Measurements from ENCODE around the gene TSR1. TPM values are rescaled to one million over a fixed set of nuclear protein-coding genes. Genes with fewer than 3 reads are reported as not detected.

TSR1 gene
- total RNA-seq, 1 experiment from 2014 or later, result 42.1 TPM

DNA sequence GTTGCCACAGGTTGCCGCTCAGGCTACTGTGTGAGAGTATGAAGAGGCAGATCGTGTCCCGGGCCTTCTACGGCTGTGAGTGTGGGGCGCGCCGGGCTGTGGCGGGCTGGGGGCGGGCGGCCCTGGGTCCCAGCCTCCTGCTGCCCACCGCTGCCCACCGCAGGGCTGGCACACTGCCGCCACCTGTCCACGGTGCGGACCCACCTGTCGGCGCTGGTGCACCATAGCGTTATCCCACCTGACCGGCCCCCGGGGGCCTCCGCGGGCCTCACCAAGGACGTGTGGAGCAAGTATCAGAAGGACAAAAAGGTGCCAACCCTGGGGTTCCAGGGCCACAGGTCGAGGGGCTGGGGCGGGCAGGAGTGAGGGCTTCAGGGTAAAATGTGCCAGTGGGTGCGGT is 35.9 kb upstream of the TSR1 start:
- Histone ChIP-seq H3K4me1 (ENCODE audit: low read length) (no peaks in the 10 kb centered on the region), H2AFZ (ENCODE audit: low read length) (no peak overlapping the region), H3K4me2 (ENCODE audit: low read depth, low read length, poor library complexity, severe bottlenecking) (no peak overlapping the region), H3K4me3 (ENCODE audit: low read length) (no peak overlapping the region), H4K20me1 (ENCODE audit: insufficient read depth, low read depth, low read length) (no peaks in the 10 kb centered on the region), H3K27ac (ENCODE audit: low read length) (no peak overlapping the region), H3K79me2 (ENCODE audit: low read length) (no peaks in the 10 kb centered on the region), H3K9me2 (replicated peaks; ENCODE audit: insufficient read depth, low read length) (no peaks in the 10 kb centered on the region), H3K9me3 (ENCODE audit: low read length) (no peaks in the 10 kb centered on the region), H3K9ac (ENCODE audit: low read length) (no peak overlapping the region), H3K36me3 (ENCODE audit: insufficient read depth, low read length) (no peaks in the 10 kb centered on the region), H3K27me3 (ENCODE audit: low read length) (no peaks in the 10 kb centered on the region)
- DNase-seq, result no peak

DNA sequence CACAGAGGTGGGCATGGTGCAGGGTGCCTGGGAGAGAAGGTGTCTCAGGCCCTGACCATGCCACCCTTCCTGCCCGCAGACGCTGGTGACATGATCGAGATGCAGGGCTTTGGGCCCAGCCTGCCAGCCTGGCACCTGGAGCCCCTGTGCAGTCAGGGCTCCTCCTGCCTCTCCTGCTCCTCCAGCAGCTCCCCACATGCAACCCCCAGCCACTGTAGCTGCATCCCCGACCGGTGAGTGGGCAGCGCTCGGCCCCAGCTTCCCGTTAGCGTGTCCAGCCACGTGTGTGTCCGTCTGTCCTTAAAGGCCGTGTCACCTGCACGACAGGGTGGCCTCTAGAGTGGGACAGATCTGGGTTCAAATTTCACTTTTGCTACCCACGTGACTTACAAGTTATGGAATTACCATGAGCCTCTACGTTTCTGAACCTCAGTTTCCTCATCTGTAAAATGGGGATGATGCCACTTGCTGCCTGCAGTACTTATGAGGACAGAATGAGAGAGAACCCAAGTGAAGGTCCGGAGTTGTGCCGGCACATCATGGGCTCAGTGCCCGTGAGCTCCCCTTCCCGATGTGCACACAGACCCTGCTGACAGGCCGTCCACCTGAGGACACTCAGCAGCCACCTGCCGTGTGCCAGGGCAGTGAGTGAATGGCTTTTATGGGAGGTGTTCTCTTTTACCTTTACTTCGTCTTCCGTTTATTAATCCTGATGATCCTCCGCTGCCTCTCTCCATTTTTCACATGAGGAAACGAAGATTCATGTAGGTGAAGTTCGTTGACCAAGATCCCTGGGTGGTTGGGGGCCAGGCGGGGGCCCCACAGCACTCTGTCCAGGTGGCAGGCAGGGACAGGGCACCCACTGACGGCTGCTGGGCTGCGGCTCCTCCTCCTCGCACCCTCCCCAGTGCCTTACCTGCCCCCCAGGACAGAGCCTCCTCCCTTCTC is 35.2 kb upstream of the TSR1 start:
- Histone ChIP-seq H3K9me3 (ENCODE audit: low read length) (no peaks in the 10 kb centered on the region), H2AFZ (ENCODE audit: low read length) (no peak overlapping the region), H3K27ac (ENCODE audit: low read length) (no peak overlapping the region), H3K36me3 (ENCODE audit: insufficient read depth, low read length) (no peaks in the 10 kb centered on the region), H3K9ac (ENCODE audit: low read length) (no peak overlapping the region), H3K4me2 (ENCODE audit: low read depth, low read length, poor library complexity, severe bottlenecking) (no peak overlapping the region), H3K27me3 (ENCODE audit: low read length) (no peaks in the 10 kb centered on the region), H3K9me2 (replicated peaks; ENCODE audit: insufficient read depth, low read length) (no peaks in the 10 kb centered on the region), H3K4me1 (ENCODE audit: low read length) (no peaks in the 10 kb centered on the region), H3K79me2 (ENCODE audit: low read length) (no peaks in the 10 kb centered on the region), H3K4me3 (ENCODE audit: low read length) (no peak overlapping the region), H4K20me1 (ENCODE audit: insufficient read depth, low read depth, low read length) (no peaks in the 10 kb centered on the region)
- DNase-seq, result no peak

DNA sequence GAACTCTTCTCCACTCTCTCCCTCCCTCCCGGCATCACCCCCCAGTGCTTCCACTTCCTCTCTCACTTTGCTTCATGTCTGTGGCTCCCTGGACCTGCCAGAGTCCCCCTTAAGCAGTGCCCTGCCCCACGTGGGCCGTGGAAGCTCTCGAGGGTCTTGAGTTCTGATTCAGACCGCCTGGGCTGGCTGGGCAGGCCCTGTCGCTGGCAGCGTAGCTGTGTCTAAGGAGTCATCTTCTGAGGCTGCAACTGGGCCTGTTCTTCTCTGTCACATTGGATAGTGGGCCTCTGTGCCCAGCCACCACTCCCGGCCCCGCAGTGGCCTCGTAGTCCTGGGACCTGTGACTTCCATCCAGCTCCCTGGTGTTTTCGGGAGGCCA is 33.9 kb upstream of the TSR1 start:
- H3K27me3 ChIP-seq (ENCODE audit: low read length), result no peaks in the 10 kb centered on the region
- no peaks in the 10 kb centered on the region for H3K4me1 ChIP-seq (ENCODE audit: low read length)
- H4K20me1 ChIP-seq (ENCODE audit: insufficient read depth, low read depth, low read length), result no peaks in the 10 kb centered on the region
- H3K36me3 ChIP-seq (ENCODE audit: insufficient read depth, low read length), result no peaks in the 10 kb centered on the region
- H3K4me2 ChIP-seq (ENCODE audit: low read depth, low read length, poor library complexity, severe bottlenecking), result no peak overlapping the region
- no peak overlapping the region for H2AFZ ChIP-seq (ENCODE audit: low read length)
- H3K9ac ChIP-seq (ENCODE audit: low read length), result no peak overlapping the region
- H3K9me2 ChIP-seq (replicated peaks; ENCODE audit: insufficient read depth, low read length), result no peaks in the 10 kb centered on the region
- no peaks in the 10 kb centered on the region for H3K79me2 ChIP-seq (ENCODE audit: low read length)
- H3K27ac ChIP-seq (ENCODE audit: low read length), result no peak overlapping the region
- no peaks in the 10 kb centered on the region for H3K9me3 ChIP-seq (ENCODE audit: low read length)
- H3K4me3 ChIP-seq (ENCODE audit: low read length), result no peak overlapping the region
- no peak for DNase-seq

DNA sequence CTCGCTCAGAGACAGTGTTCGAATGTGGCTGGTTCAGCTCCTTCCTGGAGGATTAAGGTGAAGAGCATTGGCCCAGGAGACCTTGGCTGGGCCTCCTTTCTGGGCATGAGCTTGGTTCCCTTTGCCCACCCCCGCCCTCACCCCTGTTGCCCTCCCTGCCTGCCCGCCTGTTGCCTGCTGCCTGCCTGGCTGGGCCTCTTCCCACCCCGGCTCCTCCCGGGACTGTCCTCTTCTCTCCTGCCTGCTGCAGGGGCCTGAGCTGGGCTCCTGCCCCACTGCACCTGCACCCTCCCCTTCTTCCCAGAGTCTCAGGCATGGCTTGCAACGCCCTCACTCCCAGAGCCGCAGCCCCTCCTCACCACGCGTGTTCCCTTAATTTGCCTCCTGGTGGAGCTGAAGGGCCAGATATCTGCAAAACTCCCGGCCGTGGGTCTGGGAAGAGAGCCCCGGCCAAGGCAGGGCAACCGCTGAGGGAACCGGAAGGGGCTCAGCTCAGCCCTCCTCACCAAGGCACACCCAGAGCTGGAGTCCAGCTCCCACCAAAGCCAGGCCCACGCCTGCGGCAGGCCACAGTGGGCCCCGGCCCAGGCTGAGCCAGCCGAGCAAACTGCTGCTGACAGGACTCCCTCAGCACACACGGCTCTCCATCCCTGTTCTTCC is 33.4 kb upstream of the TSR1 start:
- Histone ChIP-seq H3K9me2 (replicated peaks; ENCODE audit: insufficient read depth, low read length) (no peaks in the 10 kb centered on the region), H3K36me3 (ENCODE audit: insufficient read depth, low read length) (no peaks in the 10 kb centered on the region), H4K20me1 (ENCODE audit: insufficient read depth, low read depth, low read length) (no peaks in the 10 kb centered on the region), H3K9me3 (ENCODE audit: low read length) (no peaks in the 10 kb centered on the region), H3K4me1 (ENCODE audit: low read length) (no peaks in the 10 kb centered on the region), H3K4me2 (ENCODE audit: low read depth, low read length, poor library complexity, severe bottlenecking) (no peak overlapping the region), H3K4me3 (ENCODE audit: low read length) (no peak overlapping the region), H2AFZ (ENCODE audit: low read length) (no peak overlapping the region), H3K79me2 (ENCODE audit: low read length) (no peaks in the 10 kb centered on the region), H3K9ac (ENCODE audit: low read length) (no peak overlapping the region), H3K27ac (ENCODE audit: low read length) (no peak overlapping the region), H3K27me3 (ENCODE audit: low read length) (no peaks in the 10 kb centered on the region)
- no peak for DNase-seq

DNA sequence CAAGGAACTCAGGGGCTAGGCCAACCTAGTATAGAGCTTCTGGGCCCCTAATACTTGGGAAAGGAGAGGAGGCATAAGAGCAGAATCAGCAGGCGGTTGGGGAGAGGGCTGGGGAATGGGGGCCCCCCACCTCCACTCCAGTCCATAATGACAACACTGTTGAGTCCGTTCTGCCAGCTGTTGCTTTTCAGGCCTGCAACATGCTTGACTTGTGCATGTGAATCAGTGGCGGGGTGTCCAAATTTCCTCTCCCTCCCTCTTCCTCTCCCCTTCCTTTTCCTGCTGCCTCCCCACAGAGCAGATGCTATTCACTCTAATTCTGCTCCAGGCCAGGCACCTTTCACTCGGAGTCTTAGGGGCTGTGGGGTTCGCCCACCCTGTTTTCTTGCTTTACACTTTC is 32.8 kb upstream of the TSR1 start:
- Histone ChIP-seq H2AFZ (ENCODE audit: low read length) (no peak overlapping the region), H3K9me2 (replicated peaks; ENCODE audit: insufficient read depth, low read length) (no peaks in the 10 kb centered on the region), H3K4me1 (ENCODE audit: low read length) (no peaks in the 10 kb centered on the region), H4K20me1 (ENCODE audit: insufficient read depth, low read depth, low read length) (no peaks in the 10 kb centered on the region), H3K36me3 (ENCODE audit: insufficient read depth, low read length) (no peaks in the 10 kb centered on the region), H3K4me2 (ENCODE audit: low read depth, low read length, poor library complexity, severe bottlenecking) (no peak overlapping the region), H3K79me2 (ENCODE audit: low read length) (no peaks in the 10 kb centered on the region), H3K27me3 (ENCODE audit: low read length) (no peaks in the 10 kb centered on the region), H3K27ac (ENCODE audit: low read length) (no peak overlapping the region), H3K4me3 (ENCODE audit: low read length) (no peak overlapping the region), H3K9me3 (ENCODE audit: low read length) (no peaks in the 10 kb centered on the region), H3K9ac (ENCODE audit: low read length) (no peak overlapping the region)
- no peak for DNase-seq

DNA sequence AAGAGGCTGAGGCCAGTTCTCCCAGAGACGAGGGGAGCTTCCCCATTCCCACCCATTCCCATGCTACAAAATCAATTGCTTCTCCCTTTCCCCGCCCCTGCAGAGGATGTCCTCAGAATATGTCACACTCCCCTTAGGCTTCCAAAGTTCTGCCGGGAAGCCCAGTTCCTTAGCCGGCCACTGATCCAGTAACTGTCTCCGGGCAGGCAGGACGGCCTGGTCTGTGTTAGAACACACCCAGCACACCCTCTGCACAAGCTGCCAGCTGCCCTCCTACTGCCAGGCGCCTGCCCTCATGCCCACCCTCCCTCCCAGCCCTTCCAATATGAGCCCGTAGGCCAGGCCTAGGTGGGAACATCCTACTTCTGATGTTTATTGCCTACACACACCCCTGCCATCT is 32.1 kb upstream of the TSR1 start:
- Histone ChIP-seq H3K27me3 (ENCODE audit: low read length) (no peaks in the 10 kb centered on the region), H3K9me3 (ENCODE audit: low read length) (no peaks in the 10 kb centered on the region), H3K9me2 (replicated peaks; ENCODE audit: insufficient read depth, low read length) (no peaks in the 10 kb centered on the region), H3K36me3 (ENCODE audit: insufficient read depth, low read length) (no peaks in the 10 kb centered on the region), H4K20me1 (ENCODE audit: insufficient read depth, low read depth, low read length) (no peaks in the 10 kb centered on the region), H2AFZ (ENCODE audit: low read length) (no peak overlapping the region), H3K79me2 (ENCODE audit: low read length) (no peaks in the 10 kb centered on the region), H3K4me3 (ENCODE audit: low read length) (no peak overlapping the region), H3K9ac (ENCODE audit: low read length) (no peak overlapping the region), H3K4me2 (ENCODE audit: low read depth, low read length, poor library complexity, severe bottlenecking) (no peak overlapping the region), H3K4me1 (ENCODE audit: low read length) (no peaks in the 10 kb centered on the region), H3K27ac (ENCODE audit: low read length) (no peak overlapping the region)
- no peak for DNase-seq

DNA sequence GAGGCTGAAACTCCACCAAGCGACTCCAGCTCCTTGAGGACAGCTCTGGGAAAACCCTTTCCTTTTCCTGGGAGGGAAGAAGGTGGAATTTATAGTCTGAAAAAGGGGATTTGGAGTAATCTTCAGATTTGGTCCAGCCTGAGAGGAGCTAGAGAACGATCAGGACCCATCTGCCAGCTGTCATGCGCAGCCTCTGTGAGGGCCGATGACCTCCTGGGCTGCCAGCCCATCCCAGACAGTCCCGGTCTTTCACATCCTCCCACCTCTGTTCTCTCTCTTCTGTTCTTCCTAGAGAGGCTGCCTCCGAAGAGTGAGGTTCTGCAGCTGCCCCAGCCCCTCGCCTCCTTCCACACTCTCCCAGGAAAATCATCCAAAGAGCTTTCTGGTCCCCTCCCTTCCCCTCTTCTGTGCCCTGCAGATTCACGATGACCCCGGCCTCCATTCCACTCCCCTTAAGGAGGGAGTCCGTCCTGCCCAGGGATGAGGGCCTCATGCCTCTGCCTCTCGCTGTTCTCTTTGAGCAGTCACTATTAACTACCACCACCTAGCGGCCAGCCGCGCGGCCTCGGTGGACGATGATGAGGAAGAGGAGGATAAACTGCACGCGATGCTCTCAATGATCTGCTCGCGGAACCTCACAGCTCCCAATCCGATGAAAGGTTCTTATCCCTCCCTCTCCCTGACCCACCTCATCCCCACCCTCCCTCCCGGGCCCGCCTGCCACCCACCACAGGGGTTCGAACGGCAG is 30.7 kb upstream of the TSR1 start:
- Histone ChIP-seq H3K36me3 (ENCODE audit: insufficient read depth, low read length) (no peaks in the 10 kb centered on the region), H3K9me2 (replicated peaks; ENCODE audit: insufficient read depth, low read length) (no peaks in the 10 kb centered on the region), H4K20me1 (ENCODE audit: insufficient read depth, low read depth, low read length) (no peaks in the 10 kb centered on the region), H3K27ac (ENCODE audit: low read length) (no peak overlapping the region), H3K79me2 (ENCODE audit: low read length) (no peaks in the 10 kb centered on the region), H2AFZ (ENCODE audit: low read length) (no peak overlapping the region), H3K4me1 (ENCODE audit: low read length) (no peaks in the 10 kb centered on the region), H3K4me2 (ENCODE audit: low read depth, low read length, poor library complexity, severe bottlenecking) (no peak overlapping the region), H3K9ac (ENCODE audit: low read length) (no peak overlapping the region), H3K9me3 (ENCODE audit: low read length) (no peaks in the 10 kb centered on the region), H3K4me3 (ENCODE audit: low read length) (no peak overlapping the region), H3K27me3 (ENCODE audit: low read length) (no peaks in the 10 kb centered on the region)
- no peak for DNase-seq

DNA sequence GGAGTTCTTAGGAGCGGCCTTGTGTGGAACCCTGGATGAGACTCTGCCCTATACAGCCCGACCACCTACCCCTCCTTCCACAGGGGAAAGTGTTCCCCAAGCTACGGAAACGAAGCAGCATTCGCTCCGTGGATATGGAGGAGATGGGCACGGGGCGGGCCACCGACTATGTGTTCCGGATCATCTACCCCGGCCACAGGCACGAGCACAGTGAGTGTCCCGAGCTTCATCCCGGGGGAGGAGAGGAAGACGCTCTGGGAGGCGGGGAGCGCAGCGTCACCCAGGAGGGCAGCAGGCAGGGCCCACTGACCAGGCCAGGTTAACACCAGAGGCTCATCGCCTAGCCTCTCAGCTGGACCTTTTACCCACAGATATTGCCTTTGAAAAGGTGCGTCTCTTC is 28.9 kb upstream of the TSR1 start:
- Histone ChIP-seq H3K27ac (ENCODE audit: low read length) (no peak overlapping the region), H2AFZ (ENCODE audit: low read length) (no peak overlapping the region), H3K4me2 (ENCODE audit: low read depth, low read length, poor library complexity, severe bottlenecking) (no peak overlapping the region), H3K9me3 (ENCODE audit: low read length) (no peaks in the 10 kb centered on the region), H4K20me1 (ENCODE audit: insufficient read depth, low read depth, low read length) (no peaks in the 10 kb centered on the region), H3K9me2 (replicated peaks; ENCODE audit: insufficient read depth, low read length) (no peaks in the 10 kb centered on the region), H3K9ac (ENCODE audit: low read length) (no peak overlapping the region), H3K4me1 (ENCODE audit: low read length) (no peaks in the 10 kb centered on the region), H3K79me2 (ENCODE audit: low read length) (no peaks in the 10 kb centered on the region), H3K27me3 (ENCODE audit: low read length) (no peaks in the 10 kb centered on the region), H3K36me3 (ENCODE audit: insufficient read depth, low read length) (no peaks in the 10 kb centered on the region), H3K4me3 (ENCODE audit: low read length) (no peak overlapping the region)
- no peak for DNase-seq
